ENCODE data around the gene ART3. TPM values are rescaled to one million over a fixed set of nuclear protein-coding genes. Genes with fewer than 3 reads are reported as not detected.

Gene ART3
- total and polyA plus RNA-seq, 9 of the 15 experiments (the other 6 are each of a cell fraction or from before 2014, with no cell fraction given) = 0.69 to 1.4 (median 1.1) TPM; not detected in 1

GRCh38 chr4:76067652-76068286, 6.7 kb upstream of the ART3 start:
- FAIRE-seq (peak; percentile 84), DNase-seq (ENCODE audit: extremely low read depth in 1 of 4, low spot score in 3 of 4) (peak; percentile 47 to 80 (median 58)), ATAC-seq (peak; percentile 95)
- no peak overlapping the region for H3K9ac ChIP-seq (ENCODE audit: insufficient read depth in 1 of 2, low read depth in 2 of 2, low read length in 2 of 2)
- H3K4me2 ChIP-seq (ENCODE audit: insufficient read depth, low read length) = no peak overlapping the region
- ChIA-PET POLR2A (no interaction called here), CTCF (ENCODE audit: low intra/inter-chr PET ratio) (interaction anchor here (0.6 to 1.9 kb wide), 7 partner anchors 68 to 691 kb away, joined by 3 to 10 read pairs (median 5); no protein-coding TSS in a partner anchor)
- in situ Hi-C loops (cut with MboI) = loop anchor here (5.0 kb wide), 1 partner anchor 70 kb away; no protein-coding TSS in a partner anchor
- H3K27ac ChIP-seq (ENCODE audit: extremely low read depth, low read depth, low read length) = no peak overlapping the region
- no peaks in the 10 kb centered on the region for H3K79me2 ChIP-seq (ENCODE audit: control insufficient read depth, insufficient read depth, low read length)
- no TSS peak for BruUV-seq (replicated peaks)
- H3K9me3 ChIP-seq (replicated peaks; ENCODE audit: control insufficient read depth, insufficient read depth, low read depth, low read length) = no peaks in the 10 kb centered on the region
- intact Hi-C loops (cut with micrococcal nuclease) = loop anchor here (1.0 to 5.0 kb wide), 4 partner anchors 19 to 170 kb away; no protein-coding TSS in a partner anchor
- no peak overlapping the region for H2AFZ ChIP-seq (ENCODE audit: low read depth, low read length)
- no peaks in the 10 kb centered on the region for H3K9me1 ChIP-seq (ENCODE audit: control insufficient read depth, insufficient read depth, low read length)
- no peaks in the 10 kb centered on the region for H4K20me1 ChIP-seq (replicated peaks; ENCODE audit: control insufficient read depth, insufficient read depth, low read length)
- WGBS (ENCODE audit: insufficient coverage, low coverage, missing lambda C conversion rate) = 0% methylated on average over 2 of the region's 2 CpGs
- no peaks in the 10 kb centered on the region for H3K36me3 ChIP-seq (ENCODE audit: control insufficient read depth, insufficient read depth, low read length)
- H3K27me3 ChIP-seq (ENCODE audit: control insufficient read depth in 2 of 2, insufficient read depth in 2 of 2, low read length in 2 of 2) = no peaks in the 10 kb centered on the region
- no peak overlapping the region for H3K4me3 ChIP-seq
- H3K4me1 ChIP-seq (replicated peaks in 1 of 2; ENCODE audit: control insufficient read depth in 2 of 2, insufficient read depth in 2 of 2, low read length in 2 of 2) = no peaks in the 10 kb centered on the region
- peak; percentile 85 to 91 for TF ChIP-seq RAD21 (CRISPR knock-in tag; conservative IDR thresholded peaks at IDR 0.05 in 1 of 2, IDR thresholded peaks at IDR 0.05 in 1 of 2)
- no peak for TF ChIP-seq HMG20A (CRISPR knock-in tag; conservative IDR thresholded peaks at IDR 0.05)
- peak; percentile 67 for TF ChIP-seq SMC3 (conservative IDR thresholded peaks at IDR 0.05; ENCODE audit: insufficient read depth, low read depth, low read length)
- no peak for TF ChIP-seq ZNF57 (CRISPR knock-in tag; IDR thresholded peaks at IDR 0.05)
- TF ChIP-seq, protein P1, sequence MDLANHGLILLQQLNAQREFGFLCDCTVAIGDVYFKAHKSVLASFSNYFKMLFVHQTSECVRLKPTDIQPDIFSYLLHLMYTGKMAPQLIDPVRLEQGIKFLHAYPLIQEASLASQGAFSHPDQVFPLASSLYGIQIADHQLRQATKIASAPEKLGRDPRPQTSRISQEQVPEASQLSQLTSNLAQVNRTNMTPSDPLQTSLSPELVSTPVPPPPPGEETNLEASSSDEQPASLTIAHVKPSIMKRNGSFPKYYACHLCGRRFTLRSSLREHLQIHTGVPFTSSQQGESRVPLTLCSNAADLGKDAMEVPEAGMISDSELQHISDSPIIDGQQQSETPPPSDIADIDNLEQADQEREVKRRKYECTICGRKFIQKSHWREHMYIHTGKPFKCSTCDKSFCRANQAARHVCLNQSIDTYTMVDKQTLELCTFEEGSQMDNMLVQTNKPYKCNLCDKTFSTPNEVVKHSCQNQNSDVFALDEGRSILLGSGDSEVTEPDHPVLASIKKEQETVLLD (IDR thresholded peaks at IDR 0.05) = no peak
- TF ChIP-seq POLR2H (tag; IDR thresholded peaks at IDR 0.05; ENCODE audit: low read depth) = 0 out of 2 replicates have a peak, but pooled peaks have one; percentile 23
- TF ChIP-seq, protein P2, sequence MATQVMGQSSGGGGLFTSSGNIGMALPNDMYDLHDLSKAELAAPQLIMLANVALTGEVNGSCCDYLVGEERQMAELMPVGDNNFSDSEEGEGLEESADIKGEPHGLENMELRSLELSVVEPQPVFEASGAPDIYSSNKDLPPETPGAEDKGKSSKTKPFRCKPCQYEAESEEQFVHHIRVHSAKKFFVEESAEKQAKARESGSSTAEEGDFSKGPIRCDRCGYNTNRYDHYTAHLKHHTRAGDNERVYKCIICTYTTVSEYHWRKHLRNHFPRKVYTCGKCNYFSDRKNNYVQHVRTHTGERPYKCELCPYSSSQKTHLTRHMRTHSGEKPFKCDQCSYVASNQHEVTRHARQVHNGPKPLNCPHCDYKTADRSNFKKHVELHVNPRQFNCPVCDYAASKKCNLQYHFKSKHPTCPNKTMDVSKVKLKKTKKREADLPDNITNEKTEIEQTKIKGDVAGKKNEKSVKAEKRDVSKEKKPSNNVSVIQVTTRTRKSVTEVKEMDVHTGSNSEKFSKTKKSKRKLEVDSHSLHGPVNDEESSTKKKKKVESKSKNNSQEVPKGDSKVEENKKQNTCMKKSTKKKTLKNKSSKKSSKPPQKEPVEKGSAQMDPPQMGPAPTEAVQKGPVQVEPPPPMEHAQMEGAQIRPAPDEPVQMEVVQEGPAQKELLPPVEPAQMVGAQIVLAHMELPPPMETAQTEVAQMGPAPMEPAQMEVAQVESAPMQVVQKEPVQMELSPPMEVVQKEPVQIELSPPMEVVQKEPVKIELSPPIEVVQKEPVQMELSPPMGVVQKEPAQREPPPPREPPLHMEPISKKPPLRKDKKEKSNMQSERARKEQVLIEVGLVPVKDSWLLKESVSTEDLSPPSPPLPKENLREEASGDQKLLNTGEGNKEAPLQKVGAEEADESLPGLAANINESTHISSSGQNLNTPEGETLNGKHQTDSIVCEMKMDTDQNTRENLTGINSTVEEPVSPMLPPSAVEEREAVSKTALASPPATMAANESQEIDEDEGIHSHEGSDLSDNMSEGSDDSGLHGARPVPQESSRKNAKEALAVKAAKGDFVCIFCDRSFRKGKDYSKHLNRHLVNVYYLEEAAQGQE (IDR thresholded peaks at IDR 0.05; ENCODE audit: borderline replicate concordance) = peak; percentile 79; the same call in 1 of the 2 replicates
- TF ChIP-seq, protein P2 (CRISPR knock-in tag; IDR thresholded peaks at IDR 0.05; ENCODE audit: low read depth) = no peak
- no peak for TF ChIP-seq SPI1 (IDR thresholded peaks at IDR 0.05; ENCODE audit: borderline replicate concordance, low read depth, low read length)
- TF ChIP-seq GTF2F1 (IDR thresholded peaks at IDR 0.05; ENCODE audit: low read depth, low read length) = no peak
